WTC11 (cell line): ENCODE measurements around the gene HIP1. TPM values are rescaled to one million over a fixed set of nuclear protein-coding genes. Genes with fewer than 3 reads are reported as not detected.
A peak's percentile ranks its signal among the peaks of the same experiment; 100 is the strongest.

ENCODE experiments used
- ATAC-seq: fragments of 200-7000 bp; cut with Tn5 transposase; 2 replicates; pipeline ENCODE4 v1.10.0; 2021; ENCODE audit warnings: mild to moderate bottlenecking, moderate library complexity
- CTCF ChIA-PET: fragments of 300-600 bp; sonication (Branson Sonifier 250); formaldehyde crosslinking; loops from one replicate; lab custom pipeline; 2021; ENCODE audit warnings: antibody characterized with exemption; lab: Charles Lee
- POLR2A ChIA-PET: fragments of 350-600 bp; sonication (Branson Sonifier 250); formaldehyde crosslinking; loops from one replicate; lab custom pipeline; 2021; ENCODE audit warnings: antibody characterized with exemption; lab: Charles Lee
- DNase-seq: peaks from one replicate; pipeline ENCODE4 v3.0.0; 2021; ENCODE audit warnings: low spot score
- H3K27ac Mint-ChIP-seq: 2 replicates; pipeline ENCODE4 v1.8.0; 2021; ENCODE audit warnings: mixed read lengths
- H3K27me3 Mint-ChIP-seq: 2 replicates; pipeline ENCODE4 v1.8.0; 2021; ENCODE audit warnings: low read depth, mild to moderate bottlenecking, moderate library complexity, mixed read lengths
- H3K36me3 Mint-ChIP-seq: 2 replicates; pipeline ENCODE4 v1.8.0; 2021; ENCODE audit warnings: mixed read lengths
- H3K4me1 Mint-ChIP-seq: 2 replicates; pipeline ENCODE4 v1.8.0; 2022; ENCODE audit warnings: mixed read lengths
- H3K4me3 Mint-ChIP-seq: 2 replicates; pipeline ENCODE4 v1.8.0; 2021; ENCODE audit warnings: mild to moderate bottlenecking, moderate library complexity, mixed read lengths
- H3K9me3 Mint-ChIP-seq: 2 replicates; pipeline ENCODE4 v1.8.0; 2021; ENCODE audit warnings: mixed read lengths
- CBFB ChIP-seq: sonication (generic); formaldehyde crosslinking; IDR thresholded peaks from 2 replicates; pipeline ENCODE4 v1.8.1; 2022; ENCODE audit warnings: mild to moderate bottlenecking, low read depth, missing genetic modification reagents
- CREB1 ChIP-seq: sonication (generic); formaldehyde crosslinking; IDR thresholded peaks from 2 replicates; pipeline ENCODE4 v1.8.0; 2023; ENCODE audit warnings: mild to moderate bottlenecking, missing genetic modification reagents
- FOXP1 ChIP-seq: sonication (generic); formaldehyde crosslinking; IDR thresholded peaks from 2 replicates; pipeline ENCODE4 v1.8.0; 2022; ENCODE audit warnings: missing genetic modification reagents, mild to moderate bottlenecking, moderate library complexity, borderline replicate concordance
- GABPB1 ChIP-seq: sonication (generic); formaldehyde crosslinking; IDR thresholded peaks from 2 replicates; pipeline ENCODE4 v1.8.1; 2023; ENCODE audit warnings: mild to moderate bottlenecking, missing genetic modification reagents
- JAZF1 ChIP-seq: fragments of 250-450 bp; sonication (Bioruptor Pico); IDR thresholded peaks from 2 replicates; pipeline ENCODE4 v1.9.0; 2021; ENCODE audit warnings: moderate library complexity, mild to moderate bottlenecking, inconsistent platforms
- KAT7 ChIP-seq: sonication (generic); formaldehyde crosslinking; IDR thresholded peaks from 2 replicates; pipeline ENCODE4 v1.8.1; 2023; ENCODE audit warnings: missing genetic modification reagents, mild to moderate bottlenecking, borderline replicate concordance
- MXD4 ChIP-seq: fragments of 250-450 bp; sonication (Bioruptor Pico); IDR thresholded peaks from 2 replicates; pipeline ENCODE4 v1.8.0; 2021; ENCODE audit warnings: mild to moderate bottlenecking, moderate library complexity, borderline replicate concordance
- MYBL2 ChIP-seq: sonication (generic); formaldehyde crosslinking; IDR thresholded peaks from 2 replicates; pipeline ENCODE4 v1.8.1; 2023; ENCODE audit warnings: mild to moderate bottlenecking, moderate library complexity, missing genetic modification reagents
- NFE2L1 ChIP-seq: sonication (generic); formaldehyde crosslinking; IDR thresholded peaks from 2 replicates; pipeline ENCODE4 v1.8.1; 2023; ENCODE audit warnings: missing genetic modification reagents
- NFYB ChIP-seq: sonication (generic); formaldehyde crosslinking; conservative IDR thresholded peaks from 2 replicates; pipeline ENCODE4 v1.8.0; 2022; ENCODE audit warnings: low read depth, missing genetic modification reagents
- TCF7 ChIP-seq: sonication (generic); formaldehyde crosslinking; IDR thresholded peaks from 2 replicates; pipeline ENCODE4 v1.8.0; 2022; ENCODE audit warnings: mild to moderate bottlenecking, low read depth, missing genetic modification reagents, moderate library complexity
- TEAD4 ChIP-seq: sonication (generic); formaldehyde crosslinking; IDR thresholded peaks from 2 replicates; pipeline ENCODE4 v1.8.0; 2022; ENCODE audit warnings: mild to moderate bottlenecking, missing genetic modification reagents
- TP53 ChIP-seq: sonication (generic); formaldehyde crosslinking; IDR thresholded peaks from 2 replicates; pipeline ENCODE4 v1.8.1; 2023; ENCODE audit warnings: mild to moderate bottlenecking, missing genetic modification reagents
- ZNF416 ChIP-seq: fragments of 250-450 bp; sonication (Bioruptor Pico); IDR thresholded peaks from 2 replicates; pipeline ENCODE4 v1.9.0; 2021; ENCODE audit warnings: mild to moderate bottlenecking, inconsistent platforms
- total RNA-seq: library from RNA; stranded (reverse); gene quantifications from 3 replicates; pipeline ENCODE4 v1.2.3, GENCODE V29; 2021
- TF ChIP-seq, protein P1 (sequence below): sonication (generic); formaldehyde crosslinking; IDR thresholded peaks from 2 replicates; pipeline ENCODE4 v1.8.1; 2023; ENCODE audit warnings: mild to moderate bottlenecking, missing genetic modification reagents
- TF ChIP-seq, protein P2 (sequence below): sonication (generic); formaldehyde crosslinking; IDR thresholded peaks from 2 replicates; pipeline ENCODE4 v1.8.0; 2022; ENCODE audit warnings: mild to moderate bottlenecking, missing genetic modification reagents
- TF ChIP-seq, protein P3 (sequence below): fragments of 250-450 bp; sonication (Bioruptor Pico); IDR thresholded peaks from 2 replicates; pipeline ENCODE4 v2.1.2; 2022; ENCODE audit warnings: mild to moderate bottlenecking, moderate library complexity
- TF ChIP-seq, protein P4 (sequence below): sonication (generic); formaldehyde crosslinking; IDR thresholded peaks from 2 replicates; pipeline ENCODE4 v1.8.0; 2023; ENCODE audit warnings: missing genetic modification reagents
- TF ChIP-seq, protein P5 (sequence below): sonication (generic); formaldehyde crosslinking; IDR thresholded peaks from 2 replicates; pipeline ENCODE4 v1.8.1; 2023; ENCODE audit warnings: mild to moderate bottlenecking, missing genetic modification reagents, borderline replicate concordance

HIP1 gene
- total RNA-seq, 1 experiment from 2014 or later: 75.8 TPM

DNA sequence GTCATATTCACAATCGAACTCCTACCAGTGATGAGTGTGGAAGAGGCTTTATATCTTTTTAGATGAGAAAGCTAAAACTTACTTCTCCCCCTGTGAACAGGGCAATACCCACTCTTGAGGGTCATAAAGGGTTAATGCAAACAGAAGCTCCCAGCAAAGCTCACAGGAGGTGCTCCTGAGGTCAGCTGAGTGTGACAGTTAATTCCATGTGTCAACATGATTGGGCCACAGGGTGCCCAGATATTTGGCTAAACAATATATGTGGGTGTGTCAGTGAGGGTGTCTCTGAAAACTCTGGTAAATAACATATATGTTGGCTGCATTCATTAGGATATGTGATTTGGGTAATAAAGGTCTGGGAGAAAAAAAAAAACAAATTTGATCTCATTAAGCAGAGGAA is 86.0 kb downstream of the HIP1 start:
- CTCF ChIA-PET: no interaction called here
- no peak for DNase-seq

DNA sequence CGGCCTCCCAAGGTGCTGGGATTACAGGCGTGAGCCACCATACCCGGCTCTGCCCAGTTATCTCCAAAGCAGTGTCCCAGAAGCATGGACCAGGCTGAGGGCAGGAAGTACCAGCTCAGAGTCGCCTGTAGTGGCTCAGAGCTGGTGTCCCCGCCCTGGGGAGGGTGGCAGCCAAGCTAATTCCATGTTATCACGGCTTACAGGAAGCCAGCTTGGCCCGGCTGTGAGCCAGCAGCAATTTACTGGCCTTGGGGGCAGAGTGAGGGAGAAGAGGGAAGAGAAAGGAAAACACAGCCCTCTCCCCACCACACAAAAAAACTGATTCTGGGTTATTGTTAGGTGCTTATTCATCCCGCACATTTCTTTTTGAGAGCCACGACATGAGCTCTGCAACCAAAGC is 88.1 kb downstream of the HIP1 start:
- TF ChIP-seq TCF7 (no peak), MXD4 (CRISPR knock-in tag) (no peak), GABPB1 (CRISPR knock-in tag) (no peak), FOXP1 (CRISPR knock-in tag) (no peak), MYBL2 (CRISPR knock-in tag) (no peak), CBFB (CRISPR knock-in tag) (no peak), CREB1 (CRISPR knock-in tag) (no peak), NFE2L1 (no peak), TEAD4 (CRISPR knock-in tag) (no peak), TP53 (CRISPR knock-in tag) (no peak), NFYB (no peak), JAZF1 (CRISPR knock-in tag) (no peak)
- TF ChIP-seq, protein P1, sequence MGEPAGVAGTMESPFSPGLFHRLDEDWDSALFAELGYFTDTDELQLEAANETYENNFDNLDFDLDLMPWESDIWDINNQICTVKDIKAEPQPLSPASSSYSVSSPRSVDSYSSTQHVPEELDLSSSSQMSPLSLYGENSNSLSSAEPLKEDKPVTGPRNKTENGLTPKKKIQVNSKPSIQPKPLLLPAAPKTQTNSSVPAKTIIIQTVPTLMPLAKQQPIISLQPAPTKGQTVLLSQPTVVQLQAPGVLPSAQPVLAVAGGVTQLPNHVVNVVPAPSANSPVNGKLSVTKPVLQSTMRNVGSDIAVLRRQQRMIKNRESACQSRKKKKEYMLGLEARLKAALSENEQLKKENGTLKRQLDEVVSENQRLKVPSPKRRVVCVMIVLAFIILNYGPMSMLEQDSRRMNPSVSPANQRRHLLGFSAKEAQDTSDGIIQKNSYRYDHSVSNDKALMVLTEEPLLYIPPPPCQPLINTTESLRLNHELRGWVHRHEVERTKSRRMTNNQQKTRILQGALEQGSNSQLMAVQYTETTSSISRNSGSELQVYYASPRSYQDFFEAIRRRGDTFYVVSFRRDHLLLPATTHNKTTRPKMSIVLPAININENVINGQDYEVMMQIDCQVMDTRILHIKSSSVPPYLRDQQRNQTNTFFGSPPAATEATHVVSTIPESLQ: no peak
- TF ChIP-seq, protein P2, sequence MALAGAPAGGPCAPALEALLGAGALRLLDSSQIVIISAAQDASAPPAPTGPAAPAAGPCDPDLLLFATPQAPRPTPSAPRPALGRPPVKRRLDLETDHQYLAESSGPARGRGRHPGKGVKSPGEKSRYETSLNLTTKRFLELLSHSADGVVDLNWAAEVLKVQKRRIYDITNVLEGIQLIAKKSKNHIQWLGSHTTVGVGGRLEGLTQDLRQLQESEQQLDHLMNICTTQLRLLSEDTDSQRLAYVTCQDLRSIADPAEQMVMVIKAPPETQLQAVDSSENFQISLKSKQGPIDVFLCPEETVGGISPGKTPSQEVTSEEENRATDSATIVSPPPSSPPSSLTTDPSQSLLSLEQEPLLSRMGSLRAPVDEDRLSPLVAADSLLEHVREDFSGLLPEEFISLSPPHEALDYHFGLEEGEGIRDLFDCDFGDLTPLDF: no peak
- TF ChIP-seq, protein P3, sequence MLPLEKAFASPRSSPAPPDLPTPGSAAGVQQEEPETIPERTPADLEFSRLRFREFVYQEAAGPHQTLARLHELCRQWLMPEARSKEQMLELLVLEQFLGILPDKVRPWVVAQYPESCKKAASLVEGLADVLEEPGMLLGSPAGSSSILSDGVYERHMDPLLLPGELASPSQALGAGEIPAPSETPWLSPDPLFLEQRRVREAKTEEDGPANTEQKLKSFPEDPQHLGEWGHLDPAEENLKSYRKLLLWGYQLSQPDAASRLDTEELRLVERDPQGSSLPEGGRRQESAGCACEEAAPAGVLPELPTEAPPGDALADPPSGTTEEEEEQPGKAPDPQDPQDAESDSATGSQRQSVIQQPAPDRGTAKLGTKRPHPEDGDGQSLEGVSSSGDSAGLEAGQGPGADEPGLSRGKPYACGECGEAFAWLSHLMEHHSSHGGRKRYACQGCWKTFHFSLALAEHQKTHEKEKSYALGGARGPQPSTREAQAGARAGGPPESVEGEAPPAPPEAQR (CRISPR knock-in tag): no peak
- no peak overlapping the region for H3K4me3 Mint-ChIP-seq
- H3K9me3 Mint-ChIP-seq: peaks cover 19% of the 10 kb centered on the region
- ATAC-seq (no peak), DNase-seq (no peak)
- POLR2A ChIA-PET: interaction anchor here (0.9 kb wide), 1 partner anchor 89 kb away, joined by 3 read pairs; no protein-coding TSS in a partner anchor
- peaks cover 14% of the 10 kb centered on the region for H3K4me1 Mint-ChIP-seq
- H3K27me3 Mint-ChIP-seq: no peaks in the 10 kb centered on the region
- 0 out of 2 replicates have a peak overlapping the region, but pooled peaks have one; percentile 60 for H3K27ac Mint-ChIP-seq
- CTCF ChIA-PET: interaction anchor here (1.8 to 2.8 kb wide), 3 partner anchors 106 to 369 kb away, joined by 5 to 25 read pairs (median 8); no protein-coding TSS in a partner anchor
- no peaks in the 10 kb centered on the region; the same call in 1 of the 2 replicates for H3K36me3 Mint-ChIP-seq

More for the DNA sequence above, 86.0 kb downstream of the HIP1 start:
- H3K4me1 Mint-ChIP-seq: peaks cover 14% of the 10 kb centered on the region
- ATAC-seq: no peak
- TF ChIP-seq ZNF416: peak; percentile 55; the same call in 1 of the 2 replicates
- TF ChIP-seq, protein P4, sequence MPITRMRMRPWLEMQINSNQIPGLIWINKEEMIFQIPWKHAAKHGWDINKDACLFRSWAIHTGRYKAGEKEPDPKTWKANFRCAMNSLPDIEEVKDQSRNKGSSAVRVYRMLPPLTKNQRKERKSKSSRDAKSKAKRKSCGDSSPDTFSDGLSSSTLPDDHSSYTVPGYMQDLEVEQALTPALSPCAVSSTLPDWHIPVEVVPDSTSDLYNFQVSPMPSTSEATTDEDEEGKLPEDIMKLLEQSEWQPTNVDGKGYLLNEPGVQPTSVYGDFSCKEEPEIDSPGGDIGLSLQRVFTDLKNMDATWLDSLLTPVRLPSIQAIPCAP (CRISPR knock-in tag): no peak
- no peak overlapping the region for H3K4me3 Mint-ChIP-seq
- POLR2A ChIA-PET: no interaction called here
- no peaks in the 10 kb centered on the region; the same call in 1 of the 2 replicates for H3K36me3 Mint-ChIP-seq
- peaks cover 14% of the 10 kb centered on the region for H3K9me3 Mint-ChIP-seq
- no peaks in the 10 kb centered on the region for H3K27me3 Mint-ChIP-seq
- no peak overlapping the region for H3K27ac Mint-ChIP-seq

DNA sequence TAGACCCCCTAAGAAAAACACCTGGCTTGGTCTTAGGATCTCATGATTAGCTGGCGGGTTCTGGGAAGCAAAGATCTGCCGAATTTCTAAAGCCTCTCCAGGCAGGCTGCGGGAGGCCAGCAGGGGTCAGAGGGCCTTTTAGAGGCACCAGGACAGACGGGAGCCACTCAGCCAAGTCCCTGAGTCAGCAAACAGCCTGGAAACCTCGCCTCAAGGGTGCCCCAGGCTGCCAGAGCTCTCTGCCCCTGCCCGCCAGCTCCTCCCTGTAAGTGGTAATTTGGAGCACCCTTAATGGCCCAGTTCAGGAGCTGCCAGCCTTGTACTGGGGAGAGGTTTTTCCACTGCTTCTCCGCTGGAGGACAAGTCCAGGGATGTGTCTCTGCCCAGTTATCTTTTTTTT is 88.7 kb downstream of the HIP1 start:
- TF ChIP-seq KAT7: no peak
- TF ChIP-seq, protein P5, sequence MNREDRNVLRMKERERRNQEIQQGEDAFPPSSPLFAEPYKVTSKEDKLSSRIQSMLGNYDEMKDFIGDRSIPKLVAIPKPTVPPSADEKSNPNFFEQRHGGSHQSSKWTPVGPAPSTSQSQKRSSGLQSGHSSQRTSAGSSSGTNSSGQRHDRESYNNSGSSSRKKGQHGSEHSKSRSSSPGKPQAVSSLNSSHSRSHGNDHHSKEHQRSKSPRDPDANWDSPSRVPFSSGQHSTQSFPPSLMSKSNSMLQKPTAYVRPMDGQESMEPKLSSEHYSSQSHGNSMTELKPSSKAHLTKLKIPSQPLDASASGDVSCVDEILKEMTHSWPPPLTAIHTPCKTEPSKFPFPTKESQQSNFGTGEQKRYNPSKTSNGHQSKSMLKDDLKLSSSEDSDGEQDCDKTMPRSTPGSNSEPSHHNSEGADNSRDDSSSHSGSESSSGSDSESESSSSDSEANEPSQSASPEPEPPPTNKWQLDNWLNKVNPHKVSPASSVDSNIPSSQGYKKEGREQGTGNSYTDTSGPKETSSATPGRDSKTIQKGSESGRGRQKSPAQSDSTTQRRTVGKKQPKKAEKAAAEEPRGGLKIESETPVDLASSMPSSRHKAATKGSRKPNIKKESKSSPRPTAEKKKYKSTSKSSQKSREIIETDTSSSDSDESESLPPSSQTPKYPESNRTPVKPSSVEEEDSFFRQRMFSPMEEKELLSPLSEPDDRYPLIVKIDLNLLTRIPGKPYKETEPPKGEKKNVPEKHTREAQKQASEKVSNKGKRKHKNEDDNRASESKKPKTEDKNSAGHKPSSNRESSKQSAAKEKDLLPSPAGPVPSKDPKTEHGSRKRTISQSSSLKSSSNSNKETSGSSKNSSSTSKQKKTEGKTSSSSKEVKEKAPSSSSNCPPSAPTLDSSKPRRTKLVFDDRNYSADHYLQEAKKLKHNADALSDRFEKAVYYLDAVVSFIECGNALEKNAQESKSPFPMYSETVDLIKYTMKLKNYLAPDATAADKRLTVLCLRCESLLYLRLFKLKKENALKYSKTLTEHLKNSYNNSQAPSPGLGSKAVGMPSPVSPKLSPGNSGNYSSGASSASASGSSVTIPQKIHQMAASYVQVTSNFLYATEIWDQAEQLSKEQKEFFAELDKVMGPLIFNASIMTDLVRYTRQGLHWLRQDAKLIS (CRISPR knock-in tag): no peak
- Mint-ChIP-seq H3K4me1 (peaks cover 14% of the 10 kb centered on the region), H3K27me3 (no peaks in the 10 kb centered on the region), H3K4me3 (no peak overlapping the region), H3K27ac (peak overlapping the region; percentile 31), H3K36me3 (no peaks in the 10 kb centered on the region; the same call in 1 of the 2 replicates), H3K9me3 (peaks cover 19% of the 10 kb centered on the region)
- POLR2A ChIA-PET: interaction anchor here (0.9 kb wide), 1 partner anchor 90 kb away, joined by 3 read pairs; no protein-coding TSS in a partner anchor
- DNase-seq (peak; percentile 38), ATAC-seq (peak; percentile 73)
- CTCF ChIA-PET: interaction anchor here (0.7 to 2.8 kb wide), 7 partner anchors 10 to 370 kb away, joined by 3 to 25 read pairs (median 5); no protein-coding TSS in a partner anchor
